HG03460 (cell line): ENCODE results near the gene METTL13.
A peak's percentile ranks its signal among the peaks of the same experiment; 100 is the strongest.

Experiments used
- ATAC-seq: cut with Tn5 transposase; IDR thresholded peaks from one replicate; pipeline ENCODE4 v1.9.1; 2021; ENCODE audit not compliant: unreplicated experiment

Gene METTL13

GRCh38 chr1:171801487-171801891, 20.0 kb downstream of the METTL13 start:
- no peak for ATAC-seq

GRCh38 chr1:171802207-171802606, 20.7 kb downstream of the METTL13 start:
- ATAC-seq, result no peak

GRCh38 chr1:171803045-171803444, 21.6 kb downstream of the METTL13 start:
- ATAC-seq, result no peak

GRCh38 chr1:171803461-171804022, 22.1 kb downstream of the METTL13 start:
- no peak for ATAC-seq

- ATAC-seq, result peak; percentile 80
Measured at GRCh38 chr1:171805395-171806115, 24.1 kb downstream of the METTL13 start.

- no peak for ATAC-seq
Measured at GRCh38 chr1:171807556-171807955, 26.1 kb downstream of the METTL13 start.

GRCh38 chr1:171809834-171810233, 28.4 kb downstream of the METTL13 start:
- ATAC-seq, result no peak

GRCh38 chr1:171811672-171812071, 30.2 kb downstream of the METTL13 start:
- no peak for ATAC-seq

- no peak for ATAC-seq
Measured at GRCh38 chr1:171814692-171815091, 33.2 kb downstream of the METTL13 start.

- ATAC-seq, result no peak
Measured at GRCh38 chr1:171816300-171816901, 34.9 kb downstream of the METTL13 start.

- ATAC-seq, result no peak
Measured at GRCh38 chr1:171817511-171818265, 36.2 kb downstream of the METTL13 start.

GRCh38 chr1:171819946-171820345, 38.5 kb downstream of the METTL13 start:
- no peak for ATAC-seq

- no peak for ATAC-seq
Measured at GRCh38 chr1:171826973-171827372, 45.5 kb downstream of the METTL13 start.

- ATAC-seq, result no peak
Measured at GRCh38 chr1:171828794-171829193, 47.3 kb downstream of the METTL13 start.

GRCh38 chr1:171833091-171833825, 51.8 kb downstream of the METTL13 start:
- ATAC-seq, result no peak

GRCh38 chr1:171834821-171835220, 53.4 kb downstream of the METTL13 start:
- no peak for ATAC-seq

- ATAC-seq, result no peak
Measured at GRCh38 chr1:171835891-171836290, 54.4 kb downstream of the METTL13 start.

- ATAC-seq, result peak; percentile 85
Measured at GRCh38 chr1:171841050-171841910, 59.8 kb downstream of the METTL13 start, which contains the start of gene DNM3. Gene DNM3 (plus strand): TSS chr1:171841498. CDS start chr1:171841657, 159 bp downstream.

- no peak for ATAC-seq
Measured at GRCh38 chr1:171841931-171842761, 60.7 kb downstream of the METTL13 start.
